HL-60/S4 treated with phorbol 12-myristate 13-acetate at 8.2 ng/mL for 4 days and 3 days (cell line): ENCODE results near the gene ANK3.

ENCODE experiments used
- in situ Hi-C: fragments of 300-500 bp; cut with MboI; formaldehyde crosslinking; loops from 2 replicates; pipeline ENCODE4 v1.15.0; 2022; ENCODE audit warnings: low sequenced_read_pairs

ANK3 gene

DNA sequence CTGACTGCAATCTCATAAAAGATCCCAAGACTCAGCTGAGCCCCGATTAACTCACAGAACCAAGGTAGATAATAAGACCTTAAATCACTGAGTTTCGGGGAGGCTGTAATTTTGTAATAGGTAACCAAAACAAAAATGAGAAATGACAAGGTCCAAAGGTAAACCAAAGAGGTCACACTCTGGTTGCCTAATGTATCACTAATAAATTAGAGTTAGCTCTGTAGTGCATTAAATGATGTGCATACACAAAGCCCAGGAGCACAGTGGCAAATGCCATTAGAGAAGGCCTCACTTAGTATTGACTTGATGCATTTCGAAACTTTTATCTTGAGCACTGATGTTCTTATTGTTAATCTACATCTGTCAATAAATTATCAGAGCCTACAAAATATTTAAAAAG lies 245.6 kb downstream of the ANK3 start:
- in situ Hi-C loops = no loop called here

DNA sequence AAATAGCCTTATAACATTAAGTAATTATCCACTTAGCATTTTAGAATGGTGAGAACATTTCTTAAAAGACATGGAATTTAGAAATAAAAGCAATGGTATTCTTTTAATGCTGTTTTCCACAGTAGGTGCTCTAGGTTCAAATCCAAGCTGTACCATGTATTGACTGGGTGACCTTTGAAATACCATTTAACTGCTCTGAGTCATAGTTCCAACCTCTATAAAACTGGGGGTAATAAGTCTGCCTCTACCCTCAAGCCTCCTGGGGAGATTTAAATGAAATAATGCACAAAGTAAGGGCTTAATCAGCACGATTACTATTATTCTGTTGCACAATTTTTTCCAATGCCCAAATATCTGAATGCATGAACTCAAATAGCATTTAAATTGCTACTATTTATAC lies 246.9 kb downstream of the ANK3 start:
- in situ Hi-C loops = no loop called here

DNA sequence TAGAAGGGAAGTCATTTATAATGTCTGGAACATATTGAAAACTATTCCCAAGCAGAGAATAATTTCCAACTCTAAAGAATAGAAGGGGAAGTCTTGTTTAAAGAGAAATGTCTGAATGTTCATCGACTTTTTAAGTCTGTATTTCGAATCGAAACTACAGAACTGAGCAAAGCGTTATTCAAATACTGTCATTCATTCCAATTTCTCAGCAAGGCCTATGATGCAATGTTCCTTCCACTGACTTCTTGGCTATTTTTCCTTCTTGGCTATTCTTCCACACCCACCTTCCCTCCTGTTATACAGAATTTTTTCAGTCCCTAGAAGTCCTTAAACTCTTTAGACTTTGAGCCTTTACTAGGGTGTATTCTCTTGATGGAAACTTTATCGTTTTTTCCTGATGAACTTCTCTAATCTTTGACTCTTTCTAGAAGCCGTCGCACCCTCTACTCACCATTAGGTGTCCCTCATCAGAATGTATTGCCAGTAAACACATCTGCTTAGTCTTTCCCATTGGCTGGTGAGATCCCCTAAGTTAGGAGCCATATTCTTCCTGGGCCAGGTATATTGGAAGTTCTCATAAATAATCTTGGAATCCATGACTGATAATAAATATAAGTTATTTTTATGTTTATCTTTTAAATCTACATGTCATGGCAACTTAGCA lies 247.6 kb downstream of the ANK3 start:
- in situ Hi-C loops = no loop called here

DNA sequence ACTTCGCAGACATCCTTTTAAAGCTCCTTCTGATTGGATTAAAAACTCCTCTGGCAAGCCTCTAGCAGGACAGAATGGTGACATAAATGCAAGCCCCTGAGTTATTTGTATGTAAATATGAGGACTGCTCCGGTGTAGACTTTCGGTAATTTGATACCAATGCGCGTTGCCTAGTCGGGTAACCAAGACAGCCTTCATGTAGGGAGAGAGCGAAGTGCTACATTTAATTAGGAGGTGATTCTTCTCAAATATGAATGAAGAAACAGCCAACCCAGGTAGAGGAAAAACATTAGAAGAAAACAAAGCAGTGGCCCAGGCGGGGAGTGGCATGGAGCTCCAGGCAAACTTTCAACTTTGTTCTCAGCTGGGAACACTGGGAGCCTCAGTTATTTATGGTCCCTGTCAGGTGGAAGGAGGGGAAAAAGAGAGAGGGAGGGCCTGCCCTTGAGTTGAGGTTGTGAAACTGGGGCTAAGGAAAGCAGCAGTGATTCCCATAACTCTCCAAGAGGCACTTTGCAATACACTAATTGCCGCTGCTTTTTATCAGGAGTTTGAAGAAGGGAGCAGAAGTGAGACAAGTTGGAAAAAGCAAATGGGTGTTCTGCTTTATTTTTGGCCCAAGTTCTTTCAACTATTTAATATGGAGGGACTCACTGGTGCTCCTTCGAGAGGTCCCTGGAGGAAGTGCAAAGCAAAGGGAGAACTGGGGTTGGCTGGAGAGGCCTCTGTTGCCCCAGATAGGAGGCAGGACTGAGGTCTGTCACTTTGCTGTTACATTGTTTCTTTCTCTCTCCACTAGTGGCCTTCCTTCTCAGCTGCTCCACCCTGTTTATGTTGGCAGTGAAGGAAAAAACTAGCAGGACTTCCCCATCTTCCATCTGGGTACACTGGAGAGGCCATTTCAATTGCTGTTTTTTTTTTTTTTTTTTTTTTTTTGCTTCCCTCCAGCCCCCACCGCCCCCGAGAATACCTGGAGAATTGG lies 248.7 kb downstream of the ANK3 start:
- in situ Hi-C loops = no loop called here

DNA sequence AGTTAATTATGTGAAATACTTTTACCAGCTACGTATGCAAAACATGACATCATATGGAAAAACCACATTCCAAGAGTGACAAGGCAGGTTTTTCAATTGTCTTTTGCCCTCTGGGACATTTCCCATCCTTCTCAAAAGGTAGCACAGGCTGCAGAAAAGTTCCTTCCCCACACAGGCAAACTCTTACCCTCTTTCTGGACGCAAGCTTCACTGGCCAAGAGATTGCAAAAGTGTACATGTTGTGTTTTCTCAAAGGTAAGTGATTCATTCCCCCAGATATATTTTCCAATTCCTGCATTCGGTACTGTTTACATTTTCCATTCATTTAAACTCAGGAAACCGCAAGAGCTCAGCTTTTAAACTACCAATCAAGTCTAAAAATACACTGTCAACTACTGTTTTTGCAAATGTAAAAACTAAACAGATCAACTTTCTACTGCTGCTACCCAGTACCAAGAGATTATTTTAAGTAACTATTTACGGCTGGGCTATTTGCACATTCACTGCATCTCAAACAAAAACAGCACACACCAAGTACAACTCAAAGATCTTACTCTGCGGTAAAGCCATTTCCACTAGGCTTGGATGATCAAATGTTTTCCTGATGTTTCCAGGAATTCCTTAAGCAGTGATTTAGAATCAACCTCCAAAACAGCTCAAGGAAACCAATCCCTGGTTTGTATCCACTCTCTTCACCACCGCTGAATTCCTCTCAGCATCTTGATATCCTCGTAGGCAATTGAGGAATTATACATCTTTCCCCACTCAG lies 249.7 kb downstream of the ANK3 start:
- in situ Hi-C loops = no loop called here

DNA sequence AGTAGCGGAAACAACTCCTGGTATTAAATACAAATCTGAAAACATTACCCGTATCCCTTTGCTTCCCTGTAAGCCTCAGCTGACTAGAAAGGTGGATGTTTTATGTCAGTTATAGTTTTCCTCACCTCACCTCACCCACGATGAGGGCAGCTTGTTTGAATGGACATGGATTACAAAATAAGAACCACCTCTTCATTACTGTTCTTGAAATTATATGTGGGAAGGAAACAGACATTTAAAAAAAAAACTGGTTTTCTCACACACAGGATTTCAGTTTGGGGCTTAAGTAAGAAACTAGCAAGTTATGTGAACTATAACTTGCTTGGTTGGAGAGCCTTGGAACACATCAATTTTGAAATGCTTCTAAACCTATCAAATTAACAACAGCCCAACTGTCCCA lies 250.4 kb downstream of the ANK3 start:
- in situ Hi-C loops = no loop called here

DNA sequence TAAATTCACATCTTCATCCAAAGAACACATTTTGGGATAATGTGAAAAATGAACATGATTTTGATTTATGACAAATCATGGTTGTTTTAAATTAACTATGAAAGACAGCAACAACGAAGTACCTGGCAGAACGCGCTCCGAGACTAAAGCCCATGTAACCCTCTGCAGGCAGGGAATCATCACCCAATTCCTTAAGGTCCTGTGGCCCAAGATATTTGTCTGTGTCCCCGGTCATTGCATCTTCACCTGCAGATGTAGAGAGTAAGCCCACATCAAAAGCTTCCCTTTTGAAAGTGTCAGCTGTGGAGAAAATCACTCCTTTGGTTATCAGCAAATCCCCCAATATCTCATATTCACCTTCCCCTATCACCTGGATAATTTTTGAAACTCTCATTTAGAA lies 250.8 kb downstream of the ANK3 start:
- in situ Hi-C loops = no loop called here

DNA sequence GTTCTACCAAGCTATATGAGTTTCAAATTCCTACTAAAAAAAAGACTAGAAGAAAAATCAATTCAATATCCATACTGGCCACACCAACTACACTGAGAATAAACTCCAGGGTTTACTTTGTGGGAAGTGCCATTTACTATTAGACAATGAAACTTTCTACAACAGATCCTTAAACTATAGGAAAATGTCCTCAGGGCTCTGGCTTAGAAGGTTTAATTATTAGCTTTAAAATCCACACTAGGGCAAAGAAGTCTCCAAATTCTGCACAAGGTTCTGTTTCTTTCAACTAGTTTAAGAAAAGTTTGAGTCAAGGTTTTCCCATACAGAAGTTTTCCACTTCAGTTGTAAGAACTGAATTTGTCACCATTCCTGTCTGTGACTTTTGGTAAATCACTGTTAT lies 251.6 kb downstream of the ANK3 start:
- in situ Hi-C loops = no loop called here

DNA sequence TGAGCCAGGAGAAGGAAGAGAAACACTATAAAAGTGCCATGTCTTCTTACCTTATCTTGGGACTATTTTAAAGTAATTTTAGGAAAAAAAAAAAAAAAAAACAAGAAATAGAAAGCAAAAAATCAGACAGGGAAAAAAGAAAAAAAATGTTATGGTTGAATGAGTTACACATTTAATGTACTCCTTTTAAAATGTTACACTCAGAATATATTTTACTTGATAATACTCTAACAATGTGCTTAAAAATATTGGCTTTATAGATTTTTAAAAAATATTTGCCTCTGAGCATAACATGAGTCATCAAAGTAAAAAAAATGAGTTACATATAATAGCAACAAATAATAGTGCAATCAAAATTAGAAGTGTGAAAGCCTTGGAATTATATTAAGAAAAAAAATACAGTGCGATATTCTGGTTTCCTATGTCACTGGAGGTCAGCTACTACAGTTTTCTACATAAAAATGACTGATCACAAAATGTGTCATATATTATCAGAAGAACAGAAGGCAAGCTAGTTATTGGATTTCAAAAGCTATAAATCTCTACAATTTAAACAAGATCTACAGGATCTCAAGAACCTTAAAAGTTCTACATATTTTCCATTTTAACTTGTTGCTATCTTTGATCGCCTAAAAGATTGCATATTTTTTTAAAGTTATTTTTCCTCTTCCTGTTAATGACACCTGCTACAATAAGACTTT lies 252.2 kb downstream of the ANK3 start:
- in situ Hi-C loops = no loop called here

DNA sequence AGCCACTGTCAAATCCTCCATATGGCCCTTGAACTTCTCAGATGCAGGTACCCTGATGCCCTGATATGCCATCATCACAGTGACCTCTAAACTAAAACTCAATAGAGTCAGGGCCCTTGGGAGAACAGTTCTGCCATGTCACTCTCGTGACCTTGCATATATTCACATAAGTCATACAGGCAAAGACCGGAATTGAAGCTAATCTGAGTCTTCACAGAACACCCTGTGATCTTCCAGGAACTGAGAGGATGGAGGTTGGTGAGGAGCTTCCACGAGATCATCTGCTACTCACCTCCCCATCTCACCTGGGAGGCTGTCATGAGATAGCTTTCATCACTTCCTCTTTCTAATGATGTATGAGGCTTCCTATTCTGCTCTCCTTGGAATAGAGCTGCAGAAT lies 254.7 kb downstream of the ANK3 start:
- in situ Hi-C loops = no loop called here

DNA sequence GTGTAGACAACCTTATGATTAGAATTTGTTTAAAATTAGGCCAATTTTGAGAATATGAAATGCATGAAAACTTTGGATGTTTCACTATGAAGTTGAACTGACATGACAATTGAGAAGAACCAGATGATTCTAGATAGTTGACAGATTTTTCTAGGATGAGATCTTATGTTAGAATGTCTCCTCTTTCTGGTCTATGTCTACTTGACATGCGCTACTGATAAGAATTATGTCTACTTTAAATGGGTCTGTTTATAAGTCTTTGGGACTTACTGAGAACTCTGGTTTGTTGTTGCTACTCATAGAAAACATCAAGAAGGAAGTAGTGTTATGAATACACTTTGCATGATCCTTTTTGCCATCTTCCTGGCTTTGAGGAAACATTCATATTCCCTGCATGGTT lies 255.1 kb downstream of the ANK3 start:
- in situ Hi-C loops = no loop called here

DNA sequence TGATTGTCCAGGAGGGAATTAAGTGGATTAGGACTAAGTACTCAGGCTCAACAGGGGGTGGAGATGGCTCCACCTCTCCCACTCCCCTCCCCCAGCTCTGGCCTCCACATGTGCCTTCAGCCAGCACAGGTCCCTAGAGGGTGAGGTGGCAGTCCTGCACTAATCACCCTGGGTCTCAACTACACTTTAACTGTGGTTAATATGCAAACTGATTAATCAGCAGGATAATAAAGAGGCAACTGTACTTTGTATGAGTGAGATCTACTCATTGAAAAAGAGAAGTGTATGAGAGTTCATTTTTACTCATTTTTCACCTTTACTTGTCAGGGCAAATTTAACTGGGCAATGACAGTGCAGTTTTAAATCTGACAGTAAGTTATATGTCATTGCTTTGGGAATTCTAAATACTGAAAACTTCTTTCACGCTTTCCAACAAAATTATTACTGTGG lies 259.5 kb downstream of the ANK3 start:
- in situ Hi-C loops = no loop called here

DNA sequence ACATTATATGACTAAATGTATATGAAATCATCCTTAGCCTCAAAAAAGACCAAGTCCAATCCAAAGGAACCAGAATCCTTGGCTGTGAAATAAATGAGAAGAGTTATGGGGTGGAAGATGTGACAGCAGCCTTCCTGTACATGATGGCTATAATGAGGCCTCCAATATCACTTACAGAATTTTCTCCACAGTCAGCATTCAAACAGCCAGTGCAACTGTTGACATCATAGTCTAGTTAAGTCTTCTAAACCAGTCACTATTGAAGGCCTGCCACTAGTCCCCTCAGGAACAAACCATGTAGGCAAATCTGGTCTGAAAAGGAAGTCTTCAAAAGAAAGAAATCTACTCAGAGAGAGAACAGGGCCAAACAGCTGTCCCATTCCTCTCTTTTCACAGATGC lies 263.8 kb downstream of the ANK3 start:
- in situ Hi-C loops = no loop called here

DNA sequence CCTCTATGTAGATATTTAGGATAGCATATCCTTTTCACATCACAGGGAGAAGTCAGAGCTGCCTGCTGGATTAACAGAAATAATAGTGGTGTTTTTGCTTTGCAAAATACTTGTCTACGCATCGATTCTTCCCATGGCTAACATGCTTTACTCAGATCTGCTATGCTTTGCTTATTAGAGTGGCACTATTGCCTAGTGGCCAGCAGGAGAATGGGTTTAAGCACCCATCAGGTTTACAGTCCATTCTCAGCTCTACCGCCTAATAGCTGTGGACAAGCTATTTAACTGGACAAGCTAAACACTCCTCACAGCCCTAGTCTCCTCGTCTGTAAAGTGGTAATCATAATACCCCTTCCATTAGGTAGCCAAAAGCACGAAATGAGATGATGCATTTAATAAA lies 265.1 kb downstream of the ANK3 start:
- in situ Hi-C loops = no loop called here

DNA sequence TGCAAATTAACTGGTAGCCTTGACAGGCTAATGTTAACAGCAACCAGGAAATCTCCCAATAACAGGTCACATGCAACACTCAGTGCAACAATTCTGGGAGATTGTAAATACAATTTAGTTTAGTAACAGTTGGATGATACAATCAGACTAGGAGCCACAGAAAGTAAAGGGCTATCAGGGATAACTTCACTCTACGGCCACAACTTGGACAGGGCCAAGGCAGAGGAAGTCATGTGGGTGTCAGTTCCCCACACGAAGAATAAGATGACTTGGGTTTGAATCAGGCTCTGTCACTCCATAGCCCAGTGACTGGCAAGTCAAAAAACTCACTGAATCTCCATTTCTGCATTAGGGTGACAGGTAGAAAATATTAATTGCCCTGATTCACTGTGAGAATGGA lies 266.0 kb downstream of the ANK3 start:
- in situ Hi-C loops = no loop called here

DNA sequence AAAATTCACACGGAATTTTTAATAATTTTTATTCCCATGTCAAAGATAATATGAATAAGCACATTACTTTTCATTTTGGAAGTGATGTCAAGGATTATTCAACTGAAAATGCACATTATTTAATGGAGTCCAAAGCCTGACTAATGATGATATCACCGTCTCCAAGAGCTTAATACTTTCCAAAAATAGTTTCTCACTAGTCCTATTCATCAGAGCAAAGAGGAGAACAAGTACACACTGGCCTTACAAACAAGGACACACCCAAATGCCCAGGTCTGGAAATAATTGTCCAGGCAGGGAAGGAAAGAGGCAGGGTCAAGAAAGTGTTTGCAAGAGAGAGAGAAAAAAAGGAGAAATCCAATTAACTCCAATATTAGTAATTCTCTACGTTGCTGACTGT lies 266.5 kb downstream of the ANK3 start:
- in situ Hi-C loops = no loop called here

DNA sequence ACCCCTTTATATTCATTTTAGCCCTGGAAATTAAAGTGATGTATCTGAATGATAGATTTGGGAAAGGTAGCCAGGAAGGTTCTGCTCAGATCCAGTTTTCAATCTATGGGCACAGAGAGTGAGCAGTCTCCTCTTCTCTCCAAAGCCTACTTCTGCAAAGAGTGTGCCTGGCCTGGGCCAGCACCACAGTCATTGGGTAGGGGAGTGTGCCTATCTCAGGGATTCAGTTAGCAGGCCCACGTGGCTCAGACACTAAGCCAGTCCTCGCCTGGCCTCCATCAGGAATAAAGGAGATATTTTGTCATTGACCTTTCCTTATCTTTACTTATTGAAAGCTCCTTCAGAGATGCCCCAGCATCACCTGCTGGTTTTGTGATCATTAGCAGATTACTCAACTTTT lies 267.5 kb downstream of the ANK3 start:
- in situ Hi-C loops = no loop called here

DNA sequence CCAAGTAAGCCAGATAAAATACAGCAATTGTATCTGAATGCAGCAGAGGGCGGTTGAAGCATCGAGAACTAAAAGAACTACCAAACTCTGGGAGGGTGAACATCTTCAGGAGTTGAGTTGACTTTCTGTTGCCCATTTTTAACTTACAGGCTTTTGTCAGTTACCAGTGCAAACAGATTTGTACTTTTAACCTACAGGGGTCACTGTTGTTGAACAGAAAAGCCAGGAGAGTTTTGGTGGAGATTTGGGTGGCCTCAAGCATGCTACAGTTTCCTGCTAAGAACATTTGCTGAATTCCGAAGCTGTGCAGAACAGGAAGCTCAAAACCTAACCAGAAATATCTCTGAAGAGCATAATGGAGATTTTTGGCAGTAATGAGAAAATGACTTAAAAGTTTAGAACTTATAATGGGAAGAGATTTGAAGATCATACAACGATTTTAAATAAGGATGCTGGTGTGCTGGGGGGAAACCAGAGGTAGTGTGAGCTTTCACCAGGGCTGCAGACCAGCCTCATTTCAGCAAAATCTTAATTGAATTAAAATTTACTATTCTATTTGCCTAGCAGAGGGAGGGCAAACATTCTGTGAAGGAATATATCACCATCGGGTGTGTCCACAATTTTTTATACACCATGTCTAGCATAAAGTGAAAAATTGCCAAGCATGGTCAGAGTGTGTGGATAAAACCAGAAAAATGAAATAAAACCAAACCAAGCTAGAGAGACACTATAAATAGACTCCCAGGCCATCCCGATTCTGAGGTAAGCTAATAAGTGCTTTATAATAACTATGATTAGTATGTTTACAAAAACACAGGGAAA lies 274.7 kb downstream of the ANK3 start:
- in situ Hi-C loops = no loop called here

DNA sequence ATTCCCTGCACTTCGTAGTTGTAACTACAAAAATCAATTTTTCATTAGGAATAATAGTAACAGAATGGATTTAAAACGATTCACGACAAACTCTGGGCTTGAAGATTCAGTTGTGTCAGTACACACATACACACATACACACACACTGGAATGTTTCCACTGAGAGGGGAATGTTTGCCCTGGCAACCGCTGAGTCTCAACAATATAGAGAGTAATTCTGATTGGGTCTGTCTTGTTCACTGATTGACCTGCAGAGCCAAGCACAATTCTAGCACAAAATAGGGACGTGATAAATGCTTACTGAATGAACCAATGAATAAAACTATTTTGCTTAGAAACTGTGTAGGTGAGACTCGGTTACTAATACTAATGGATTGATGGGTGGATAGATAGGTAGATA lies 278.9 kb downstream of the ANK3 start:
- in situ Hi-C loops = no loop called here
